Uterus (tissue), 2 donors: ENCODE results near the gene MYZAP.

Source experiments
- POLR2A ChIP-seq, 2 donors: fragments of 450-650 bp; IDR thresholded peaks; one replicate each; pipeline ENCODE4 v1.6.1; 2016; ENCODE audit warnings: antibody characterized with exemption in 2 of 2, mild to moderate bottlenecking in 1 of 2, moderate library complexity in 1 of 2
- TF ChIP-seq, protein P1 (sequence below), 4 experiments: fragments of 200-600 bp in 2 of 4; fragments of 450-650 bp in 2 of 4; sonication (generic) in 2 of 4; IDR thresholded peaks; one replicate each; pipeline ENCODE4 v1.5.1; 2016 to 2019; ENCODE audit warnings: antibody characterized with exemption in 4 of 4, mild to moderate bottlenecking in 2 of 4, moderate library complexity in 1 of 4

GRCh38 chr15:57578288-57578900, 13.3 kb upstream of the MYZAP start:
- TF ChIP-seq POLR2A (IDR thresholded peaks at IDR 0.05) = no peak
- TF ChIP-seq, protein P1, sequence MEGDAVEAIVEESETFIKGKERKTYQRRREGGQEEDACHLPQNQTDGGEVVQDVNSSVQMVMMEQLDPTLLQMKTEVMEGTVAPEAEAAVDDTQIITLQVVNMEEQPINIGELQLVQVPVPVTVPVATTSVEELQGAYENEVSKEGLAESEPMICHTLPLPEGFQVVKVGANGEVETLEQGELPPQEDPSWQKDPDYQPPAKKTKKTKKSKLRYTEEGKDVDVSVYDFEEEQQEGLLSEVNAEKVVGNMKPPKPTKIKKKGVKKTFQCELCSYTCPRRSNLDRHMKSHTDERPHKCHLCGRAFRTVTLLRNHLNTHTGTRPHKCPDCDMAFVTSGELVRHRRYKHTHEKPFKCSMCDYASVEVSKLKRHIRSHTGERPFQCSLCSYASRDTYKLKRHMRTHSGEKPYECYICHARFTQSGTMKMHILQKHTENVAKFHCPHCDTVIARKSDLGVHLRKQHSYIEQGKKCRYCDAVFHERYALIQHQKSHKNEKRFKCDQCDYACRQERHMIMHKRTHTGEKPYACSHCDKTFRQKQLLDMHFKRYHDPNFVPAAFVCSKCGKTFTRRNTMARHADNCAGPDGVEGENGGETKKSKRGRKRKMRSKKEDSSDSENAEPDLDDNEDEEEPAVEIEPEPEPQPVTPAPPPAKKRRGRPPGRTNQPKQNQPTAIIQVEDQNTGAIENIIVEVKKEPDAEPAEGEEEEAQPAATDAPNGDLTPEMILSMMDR (IDR thresholded peaks at IDR 0.05) = no peak
